Colonic mucosa (tissue), 4 donors: ENCODE data around the gene MACROD2. TPM values are rescaled to one million over a fixed set of nuclear protein-coding genes. Genes with fewer than 3 reads are reported as not detected.

Source experiments
- DNase-seq: peaks from one replicate; pipeline ENCODE4 v3.0.0-alpha.2; 2020
- H3K27ac ChIP-seq: fragments of 200-600 bp; one replicate; pipeline ENCODE4 v1.8.0; 2021
- H3K27me3 ChIP-seq: fragments of 200-600 bp; one replicate; pipeline ENCODE4 v1.8.0; 2021
- H3K36me3 ChIP-seq: fragments of 200-600 bp; one replicate; pipeline ENCODE4 v1.8.0; 2021
- H3K4me1 ChIP-seq: fragments of 200-600 bp; one replicate; pipeline ENCODE4 v1.8.0; 2021; ENCODE audit warnings: mild to moderate bottlenecking
- H3K4me3 ChIP-seq: fragments of 200-600 bp; one replicate; pipeline ENCODE4 v1.8.0; 2021
- H3K9ac ChIP-seq, 2 donors: one replicate each; pipeline ENCODE4 v1.7.0; 2013; ENCODE audit warnings: control low read depth in 2 of 2, low read depth in 2 of 2, low read length in 2 of 2
- H3K9me3 ChIP-seq: fragments of 200-600 bp; one replicate; pipeline ENCODE4 v1.8.0; 2021
- intact Hi-C: fragments of 100-400 bp; cut with DNase I; formaldehyde crosslinking; loops from one replicate; pipeline ENCODE4 v1.14.1; 2022
- total RNA-seq, 2 donors: library from RNA; stranded (reverse); fragmentation: NEBNext Ultra II Directional in 1 of 2; extraction: Animal tissue kit (Norgen Biotek cat#: 25700) in 1 of 2; gene quantifications; one replicate each; pipeline ENCODE4 v1.2.1, GENCODE V29; 2021
- TF ChIP-seq, protein P1 (sequence below): fragments of 200-600 bp; IDR thresholded peaks from one replicate; pipeline ENCODE4 v1.8.0; 2022; ENCODE audit warnings: antibody characterized with exemption, mild to moderate bottlenecking
- donor health status: healthy.
- donor health status: DM: no; HTN: no; CAD: no.
- donor health status: DM: no; HTN: no; CAD: no.

Gene MACROD2
- total RNA-seq, 2 donors from 2014 or later, result 3.2 to 3.3 TPM

DNA sequence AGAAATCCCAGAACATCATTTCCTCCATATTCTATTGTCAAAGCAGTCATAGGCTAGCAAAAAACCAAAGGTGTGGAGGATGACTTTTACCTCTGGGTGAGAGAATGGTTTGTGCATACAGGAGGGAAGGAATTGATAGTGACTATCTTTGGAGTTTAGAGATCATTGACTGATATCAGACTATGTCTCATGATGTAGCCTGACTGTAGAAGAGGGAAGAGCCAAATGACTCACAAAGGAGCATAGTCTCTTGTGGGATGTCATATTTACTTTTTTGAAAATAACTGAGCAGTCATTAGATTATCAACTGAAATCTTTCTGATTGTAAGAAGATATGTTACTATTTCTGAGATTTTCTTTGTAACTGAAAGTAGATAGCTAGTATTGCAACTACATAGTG lies 183.6 kb downstream of the MACROD2 start:
- Histone ChIP-seq H3K4me3 (no peak overlapping the region), H3K4me1 (no peaks in the 10 kb centered on the region), H3K27me3 (no peaks in the 10 kb centered on the region), H3K9ac (no peak overlapping the region), H3K27ac (no peak overlapping the region), H3K9me3 (no peaks in the 10 kb centered on the region), H3K36me3 (no peaks in the 10 kb centered on the region)
- no peak for DNase-seq
- intact Hi-C loops, result no loop called here
- TF ChIP-seq, protein P1, sequence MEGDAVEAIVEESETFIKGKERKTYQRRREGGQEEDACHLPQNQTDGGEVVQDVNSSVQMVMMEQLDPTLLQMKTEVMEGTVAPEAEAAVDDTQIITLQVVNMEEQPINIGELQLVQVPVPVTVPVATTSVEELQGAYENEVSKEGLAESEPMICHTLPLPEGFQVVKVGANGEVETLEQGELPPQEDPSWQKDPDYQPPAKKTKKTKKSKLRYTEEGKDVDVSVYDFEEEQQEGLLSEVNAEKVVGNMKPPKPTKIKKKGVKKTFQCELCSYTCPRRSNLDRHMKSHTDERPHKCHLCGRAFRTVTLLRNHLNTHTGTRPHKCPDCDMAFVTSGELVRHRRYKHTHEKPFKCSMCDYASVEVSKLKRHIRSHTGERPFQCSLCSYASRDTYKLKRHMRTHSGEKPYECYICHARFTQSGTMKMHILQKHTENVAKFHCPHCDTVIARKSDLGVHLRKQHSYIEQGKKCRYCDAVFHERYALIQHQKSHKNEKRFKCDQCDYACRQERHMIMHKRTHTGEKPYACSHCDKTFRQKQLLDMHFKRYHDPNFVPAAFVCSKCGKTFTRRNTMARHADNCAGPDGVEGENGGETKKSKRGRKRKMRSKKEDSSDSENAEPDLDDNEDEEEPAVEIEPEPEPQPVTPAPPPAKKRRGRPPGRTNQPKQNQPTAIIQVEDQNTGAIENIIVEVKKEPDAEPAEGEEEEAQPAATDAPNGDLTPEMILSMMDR, result no peak

DNA sequence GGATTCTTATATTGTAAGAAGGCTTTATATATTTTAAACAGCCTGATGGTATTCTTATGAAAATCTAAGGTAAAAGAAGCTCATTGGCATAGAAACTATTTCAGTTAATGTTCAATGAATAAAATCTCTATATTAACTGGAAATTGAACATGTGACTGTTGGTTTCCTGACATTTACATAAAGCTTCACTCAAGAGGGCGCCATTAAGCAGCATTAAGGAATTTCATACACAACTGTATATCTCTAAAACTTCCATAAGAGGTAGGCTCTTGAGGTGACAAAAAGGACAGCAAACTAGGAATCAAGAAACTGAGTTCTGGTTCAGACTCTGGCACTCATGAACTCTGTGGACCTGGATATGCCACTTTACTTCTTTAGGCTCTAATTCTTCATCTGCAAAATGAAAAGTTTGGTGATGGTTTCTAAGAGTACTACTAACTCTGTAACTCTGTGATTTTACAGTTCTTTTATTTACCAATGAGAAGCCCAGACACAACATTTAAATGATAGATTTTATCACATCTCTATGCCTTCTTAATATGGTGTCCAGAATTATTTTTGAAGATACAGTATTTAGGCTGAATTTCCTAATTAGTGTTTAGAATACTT lies 194.6 kb downstream of the MACROD2 start:
- H3K36me3 ChIP-seq, result no peaks in the 10 kb centered on the region
- TF ChIP-seq, protein P1, result no peak
- H3K9ac ChIP-seq, result no peak overlapping the region
- H3K27ac ChIP-seq, result no peak overlapping the region
- H3K9me3 ChIP-seq, result no peaks in the 10 kb centered on the region
- no peaks in the 10 kb centered on the region for H3K4me1 ChIP-seq
- no peak overlapping the region for H3K4me3 ChIP-seq
- intact Hi-C loops, result loop anchor here (2.0 kb wide), 1 partner anchor 75 kb away; no protein-coding TSS in a partner anchor
- no peaks in the 10 kb centered on the region for H3K27me3 ChIP-seq
- peak; percentile 29 for DNase-seq

DNA sequence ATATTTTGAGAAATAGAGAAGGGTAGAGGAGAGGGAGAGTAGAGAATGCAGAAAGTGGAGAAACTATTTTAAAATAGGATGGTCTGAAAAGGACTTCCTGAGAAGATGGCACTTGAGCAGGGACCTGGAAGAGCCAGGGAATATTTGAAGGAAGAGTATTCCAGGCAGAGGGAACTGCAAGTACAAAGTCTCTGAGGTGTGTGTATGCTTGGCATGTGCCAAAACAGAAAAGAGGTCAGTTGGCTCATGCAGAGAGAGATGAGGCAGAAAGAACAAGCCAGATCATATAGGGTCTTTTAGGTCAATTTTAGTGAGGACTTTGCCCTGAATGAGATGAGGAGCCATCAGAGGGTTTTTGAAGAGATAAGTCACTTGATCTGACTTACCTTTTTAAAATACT lies 196.2 kb downstream of the MACROD2 start:
- intact Hi-C loops, result loop anchor here (2.0 kb wide), 1 partner anchor 73 kb away; no protein-coding TSS in a partner anchor
- no peaks in the 10 kb centered on the region for H3K27me3 ChIP-seq
- no peak for DNase-seq
- no peak overlapping the region for H3K9ac ChIP-seq
- no peaks in the 10 kb centered on the region for H3K36me3 ChIP-seq
- H3K9me3 ChIP-seq, result no peaks in the 10 kb centered on the region
- no peak overlapping the region for H3K27ac ChIP-seq
- no peak overlapping the region for H3K4me3 ChIP-seq
- TF ChIP-seq, protein P1, result no peak
- no peaks in the 10 kb centered on the region for H3K4me1 ChIP-seq

DNA sequence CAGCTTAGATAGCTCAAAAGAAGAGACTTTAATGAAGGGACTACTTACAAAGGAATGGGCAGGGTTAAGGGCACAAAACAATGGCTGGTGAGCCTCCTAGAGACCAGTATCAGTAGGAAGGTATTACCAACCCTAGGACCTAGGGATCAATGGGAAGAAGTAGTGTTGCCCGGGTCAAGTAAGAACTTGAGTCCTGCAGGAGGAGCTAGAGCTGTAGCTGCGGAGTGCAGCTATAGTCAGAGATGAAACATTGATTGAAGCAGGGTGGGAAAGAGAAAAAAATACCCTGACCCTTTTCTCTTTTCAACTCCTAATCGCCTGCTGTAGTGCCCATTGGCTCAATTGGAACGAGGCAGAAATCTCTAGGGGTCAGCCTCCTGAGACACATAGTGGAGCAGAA lies 198.1 kb downstream of the MACROD2 start:
- Histone ChIP-seq H3K4me1 (no peaks in the 10 kb centered on the region), H3K9ac (no peak overlapping the region), H3K9me3 (no peaks in the 10 kb centered on the region), H3K4me3 (no peak overlapping the region), H3K36me3 (no peaks in the 10 kb centered on the region), H3K27me3 (no peaks in the 10 kb centered on the region), H3K27ac (no peak overlapping the region)
- TF ChIP-seq, protein P1, result no peak
- no peak for DNase-seq
- intact Hi-C loops, result no loop called here

DNA sequence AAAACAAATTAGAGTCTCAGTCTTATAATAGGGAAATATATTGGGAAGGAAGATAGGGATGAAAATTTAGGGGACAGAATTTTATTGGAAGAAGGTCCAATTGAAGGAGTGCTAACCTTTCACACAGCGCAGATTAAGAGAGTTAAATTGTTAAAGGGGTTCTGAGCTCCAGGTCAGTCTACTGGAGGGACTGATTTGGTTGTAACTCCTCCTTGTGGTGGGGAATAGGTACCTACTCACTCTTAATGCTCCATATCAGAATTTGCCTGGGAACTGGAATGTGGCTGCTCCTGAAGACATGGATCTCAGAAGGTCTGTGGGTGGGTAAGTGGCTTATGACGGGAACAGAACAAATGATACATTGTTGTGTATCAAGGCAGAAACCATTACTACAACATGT lies 198.6 kb downstream of the MACROD2 start:
- Histone ChIP-seq H3K27ac (no peak overlapping the region), H3K36me3 (no peaks in the 10 kb centered on the region), H3K27me3 (no peaks in the 10 kb centered on the region), H3K4me1 (no peaks in the 10 kb centered on the region), H3K9me3 (no peaks in the 10 kb centered on the region), H3K9ac (no peak overlapping the region), H3K4me3 (no peak overlapping the region)
- no peak for DNase-seq
- TF ChIP-seq, protein P1, result no peak
- intact Hi-C loops, result no loop called here
